ENCODE measurements around the gene AP3B1.

Gene AP3B1

DNA sequence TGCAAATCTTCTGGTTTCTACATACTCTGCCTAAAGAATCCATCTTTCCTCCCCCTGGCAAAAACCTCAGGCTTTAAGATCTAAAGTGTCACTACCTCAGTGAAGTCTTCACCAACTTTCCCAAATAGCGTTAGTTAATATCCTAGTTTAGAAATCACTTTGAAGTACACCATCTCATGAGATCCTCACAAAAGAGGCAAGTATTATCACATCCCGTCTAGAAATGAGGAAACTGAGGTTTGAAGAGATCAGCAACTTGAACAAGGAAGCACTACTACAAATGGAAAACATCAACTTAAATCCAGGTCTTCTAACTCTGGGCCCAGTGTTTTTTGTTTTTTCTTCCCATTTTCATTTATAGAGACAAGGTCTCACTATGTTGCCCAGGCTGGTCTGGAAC lies 4.6 kb downstream of the AP3B1 start:
- no peak for DNase-seq

DNA sequence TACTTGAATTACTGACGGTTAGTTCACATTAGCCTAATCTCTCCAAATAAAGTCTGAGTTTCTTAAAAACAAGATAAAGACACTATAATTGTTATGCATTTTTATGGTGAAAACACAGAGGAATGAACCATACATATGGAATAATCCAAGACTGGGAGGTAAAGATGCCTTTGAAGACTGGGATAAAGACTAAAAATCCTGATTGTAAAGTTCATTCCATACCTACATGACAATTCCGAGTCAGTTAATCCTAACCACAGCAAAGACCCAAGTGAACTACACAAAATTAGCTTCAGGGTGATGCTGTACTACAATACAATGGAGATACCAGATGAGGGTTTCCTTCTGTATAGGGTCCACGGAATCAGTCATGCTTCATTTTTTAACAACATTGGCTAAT lies 6.3 kb downstream of the AP3B1 start:
- DNase-seq: no peak

DNA sequence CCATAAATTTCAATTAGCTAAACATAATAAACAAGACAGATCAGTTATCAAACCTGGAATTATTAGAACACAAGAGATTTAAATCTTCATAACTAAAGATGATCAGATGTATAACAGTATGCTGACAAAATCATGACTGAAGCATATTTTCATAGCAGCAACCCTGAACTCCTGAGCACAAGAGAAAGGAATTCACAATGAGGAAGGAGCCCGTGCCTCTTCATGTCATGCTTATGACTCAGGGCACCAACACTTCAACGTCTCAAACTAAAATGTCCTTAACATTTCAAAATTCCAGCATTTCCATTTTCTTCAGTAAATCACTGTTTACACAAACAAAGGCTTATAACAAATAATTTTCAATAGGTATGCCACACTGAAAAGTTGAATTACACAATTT lies 6.7 kb downstream of the AP3B1 start:
- no peak for DNase-seq

GRCh38 chr5:78287169-78287568 lies 7.3 kb downstream of the AP3B1 start:
- DNase-seq: no peak

- no peak for DNase-seq
These were observed 8.2 kb downstream of the AP3B1 start for GRCh38 chr5:78286290-78286689.

- DNase-seq: no peak
These were observed 10.7 kb downstream of the AP3B1 start for GRCh38 chr5:78283802-78284201.

DNA sequence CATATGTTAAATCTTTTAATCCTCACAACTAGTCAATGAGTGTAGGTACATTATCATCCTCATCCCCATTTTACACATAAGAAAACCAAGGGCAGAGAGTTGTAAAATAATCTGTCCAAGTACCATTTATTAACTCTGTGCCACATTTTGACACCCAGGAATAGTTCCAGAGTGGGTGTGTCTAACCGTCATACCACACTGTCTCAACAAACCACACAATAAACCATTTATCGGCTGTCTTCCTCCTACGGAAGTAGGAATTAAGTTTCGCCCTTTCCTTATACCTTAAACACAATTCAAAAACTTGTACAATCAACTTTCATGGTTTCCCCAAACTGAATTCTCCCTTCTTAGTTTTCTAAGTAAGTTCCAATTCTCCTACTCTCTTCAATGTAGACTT lies 11.4 kb downstream of the AP3B1 start:
- DNase-seq: no peak

DNA sequence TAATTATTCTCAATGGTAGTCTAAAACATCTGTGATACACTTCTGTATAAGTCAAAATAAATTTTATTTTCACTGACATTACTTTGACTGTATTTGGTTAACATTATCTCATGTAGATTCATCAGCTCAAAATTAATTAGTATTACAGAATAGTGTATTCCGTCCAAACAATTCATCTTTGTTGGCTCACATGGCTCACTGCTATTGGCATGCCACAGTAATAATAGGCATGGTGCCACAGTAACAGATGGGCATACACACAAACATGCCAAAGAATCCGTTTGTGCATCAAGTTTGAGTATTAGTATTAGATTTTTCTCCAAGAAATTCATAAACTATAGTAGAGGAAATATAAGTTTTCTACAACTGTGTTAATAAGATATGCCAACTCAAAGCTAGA lies 14.2 kb downstream of the AP3B1 start:
- peak; percentile 76 for DNase-seq

DNA sequence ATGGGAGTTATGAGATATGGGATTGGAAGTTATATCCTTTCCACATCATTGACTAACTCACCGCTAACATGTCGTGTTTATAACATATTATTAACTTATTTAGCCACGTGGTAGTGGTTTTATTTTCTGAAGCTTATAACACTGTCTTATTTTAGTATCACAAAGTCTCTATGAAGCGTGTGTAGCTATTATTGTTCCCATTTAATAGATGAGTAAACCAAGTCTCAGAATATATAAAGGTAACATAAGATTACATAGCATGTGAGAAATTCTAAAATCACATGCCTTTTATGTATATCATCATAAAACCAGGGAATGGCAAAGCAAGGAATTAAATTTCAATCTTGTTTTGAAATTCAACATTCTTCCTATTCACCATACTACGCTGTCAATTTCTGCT lies 15.3 kb downstream of the AP3B1 start:
- no peak for DNase-seq

- DNase-seq: no peak
These were observed 16.8 kb downstream of the AP3B1 start for GRCh38 chr5:78277715-78278114.

DNA sequence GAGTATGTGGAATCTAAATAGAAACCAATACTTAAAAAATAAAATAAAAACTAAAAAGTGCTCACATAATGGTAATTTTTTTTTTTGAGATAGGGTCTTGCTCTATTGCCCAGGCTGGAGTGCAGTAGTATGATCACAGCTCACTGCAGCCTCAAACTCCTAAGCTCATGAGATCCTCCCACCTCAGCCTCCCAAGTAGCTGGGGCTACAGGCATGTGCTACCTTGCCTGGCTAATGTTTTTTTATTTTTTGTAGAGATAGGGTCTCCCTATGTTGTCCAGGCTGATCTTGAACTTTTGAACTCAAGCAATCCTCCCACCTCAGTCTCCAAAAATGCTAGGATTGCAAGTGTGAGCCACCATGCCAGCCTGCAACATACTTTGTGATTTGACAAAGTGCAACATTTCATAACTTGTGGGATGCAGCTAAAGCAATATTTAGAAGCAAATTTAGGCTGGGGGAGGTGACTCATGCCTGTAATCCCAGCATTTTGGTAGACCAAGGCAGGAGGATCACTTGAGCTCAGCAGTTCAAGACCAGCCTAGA lies 18.4 kb downstream of the AP3B1 start:
- no peak for DNase-seq

DNA sequence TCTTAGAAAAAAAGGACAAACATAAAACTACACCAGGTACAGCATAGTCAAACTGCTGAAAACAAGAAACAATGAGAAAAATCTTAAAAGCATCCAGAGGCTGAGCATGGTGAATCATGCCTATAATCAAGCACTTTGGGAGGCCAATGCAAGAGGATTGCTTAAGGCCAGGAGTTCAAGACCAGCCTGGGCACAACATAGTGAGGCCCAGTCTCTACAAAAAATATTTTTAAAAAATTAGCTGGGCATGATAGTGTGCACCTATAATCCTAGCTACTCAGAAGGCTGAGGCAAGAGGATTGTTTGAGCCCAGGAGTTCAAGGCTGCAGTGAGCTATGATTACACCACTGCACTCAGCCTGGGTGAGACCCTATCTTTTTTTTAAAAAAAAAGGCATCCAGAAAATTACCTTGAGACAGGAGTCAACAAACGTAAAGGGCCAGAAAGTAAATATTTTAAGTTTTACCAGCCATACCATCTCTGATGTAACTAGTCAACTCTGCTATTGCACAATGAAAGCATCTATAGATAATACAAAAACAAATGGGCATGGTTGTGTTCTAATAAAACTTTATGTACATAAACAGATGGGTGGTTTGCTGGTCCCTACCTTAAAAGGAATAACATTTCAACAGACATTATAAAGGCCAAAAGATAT lies 19.8 kb downstream of the AP3B1 start:
- no peak for DNase-seq

DNA sequence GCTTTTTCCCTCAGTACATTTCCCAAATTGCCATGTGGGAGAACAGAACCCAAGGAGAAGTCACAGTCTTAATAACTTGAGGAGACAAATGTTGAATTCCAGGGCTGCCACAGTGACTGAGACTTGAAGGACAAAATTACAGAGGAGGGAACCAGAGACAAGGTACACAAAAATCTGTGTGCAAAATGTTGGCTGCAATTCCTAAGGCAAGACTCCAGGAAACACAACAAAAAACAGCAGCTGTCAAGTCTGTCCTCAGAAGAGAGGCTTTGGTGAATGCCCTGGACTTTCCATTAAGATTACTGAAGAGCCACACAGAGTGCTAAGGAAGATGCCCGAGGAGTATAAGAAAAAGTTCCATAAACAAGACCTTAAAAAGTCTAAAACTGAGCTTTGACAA lies 21.1 kb downstream of the AP3B1 start:
- DNase-seq: no peak

DNA sequence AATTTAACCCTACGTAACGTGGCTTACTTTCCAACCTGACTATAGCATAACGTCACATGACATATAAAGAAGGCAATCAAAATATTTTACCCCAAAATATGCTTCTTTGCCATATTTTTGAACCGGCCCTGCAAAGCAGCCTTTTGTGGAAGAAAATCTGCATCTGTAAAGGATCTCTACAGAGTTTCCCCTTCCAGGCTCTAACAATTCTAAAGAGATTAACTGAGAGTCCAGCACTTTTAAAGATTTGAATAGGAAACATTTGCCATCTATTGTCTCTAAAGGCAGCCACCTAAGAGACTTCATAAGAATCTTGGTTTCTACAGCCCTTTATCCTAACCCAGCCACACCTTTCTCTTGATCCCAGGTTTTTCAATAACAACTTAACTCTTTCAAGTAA lies 22.7 kb downstream of the AP3B1 start:
- no peak for DNase-seq

GRCh38 chr5:78269088-78269703 lies 25.3 kb downstream of the AP3B1 start:
- DNase-seq: no peak

DNA sequence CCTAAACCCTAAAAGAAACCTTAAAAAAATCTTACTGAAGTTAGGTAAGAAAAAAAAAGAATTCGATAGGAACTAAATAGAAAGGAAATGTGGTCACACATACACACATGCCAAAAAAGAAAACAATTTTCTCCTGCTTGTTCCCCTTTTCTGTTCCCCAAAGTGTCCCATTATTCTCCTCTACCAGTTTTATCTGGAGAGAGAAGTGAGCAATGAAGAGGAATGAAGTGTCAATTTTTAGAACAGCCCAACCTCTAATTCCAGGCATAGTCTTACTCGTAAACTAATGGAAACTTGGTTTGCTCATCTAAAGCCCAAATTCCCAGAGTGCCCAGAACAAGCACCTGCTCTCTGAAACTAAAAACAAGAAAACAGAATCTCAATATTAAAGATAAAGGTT lies 26.1 kb downstream of the AP3B1 start:
- DNase-seq: no peak

- no peak for DNase-seq
These were observed 29.3 kb downstream of the AP3B1 start for GRCh38 chr5:78265163-78265562.

DNA sequence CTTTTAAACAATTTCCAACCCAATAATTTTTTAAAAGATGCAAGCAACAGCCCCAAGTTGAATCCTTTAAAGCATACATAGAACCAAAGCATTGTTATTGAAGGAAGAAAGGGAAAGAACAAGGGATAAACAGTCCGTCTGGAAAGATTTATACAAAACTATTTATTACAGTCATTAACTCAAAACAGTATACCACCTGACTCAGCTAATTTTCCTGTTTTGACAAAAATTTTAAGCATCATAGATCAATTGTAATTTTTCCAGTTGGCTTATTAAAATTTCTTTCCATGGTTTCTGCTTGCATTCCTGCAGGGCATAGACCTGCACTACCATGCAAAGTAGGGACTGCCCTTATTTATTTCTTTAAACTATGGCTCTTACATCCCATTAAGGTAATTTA lies 29.9 kb downstream of the AP3B1 start:
- no peak for DNase-seq

- DNase-seq: no peak
These were observed 33.7 kb downstream of the AP3B1 start for GRCh38 chr5:78260771-78261170.

DNA sequence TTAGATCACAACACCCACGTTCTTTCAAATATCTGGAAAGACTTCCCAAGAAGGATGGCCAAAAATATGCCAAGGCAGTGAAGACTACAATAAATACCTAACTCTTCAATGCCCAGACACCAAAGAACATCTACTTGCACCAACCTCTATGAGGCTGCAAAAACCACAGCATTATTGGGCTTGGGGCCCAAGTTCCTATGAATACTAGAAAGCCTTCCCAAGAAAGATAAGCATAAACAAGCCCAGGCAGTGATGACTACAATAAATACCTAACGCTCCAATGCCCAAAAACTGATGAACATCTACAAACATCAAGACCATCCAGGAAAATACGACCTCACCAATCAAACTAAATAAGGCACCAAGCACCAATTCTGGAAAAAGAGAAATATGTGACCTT lies 41.3 kb downstream of the AP3B1 start:
- no peak for DNase-seq

DNA sequence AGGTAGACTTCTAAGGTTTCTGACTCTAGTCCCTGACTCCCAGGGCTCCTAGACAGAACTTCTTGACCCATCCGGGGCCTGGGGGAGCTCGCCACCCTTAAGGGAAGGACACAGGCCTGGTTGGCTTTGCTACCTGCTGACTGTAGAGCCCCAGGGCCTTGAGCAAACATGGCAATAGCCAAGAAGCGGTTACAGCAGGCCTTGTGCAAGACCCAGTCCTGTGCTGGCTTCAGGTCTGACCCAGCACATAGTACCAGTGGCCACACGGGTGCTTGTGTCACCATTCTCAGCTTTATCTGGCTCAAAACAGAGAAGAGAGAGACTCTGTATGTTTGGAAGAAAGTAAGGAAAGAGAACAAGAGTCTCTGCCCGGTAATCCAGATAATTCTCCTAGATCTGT lies 41.8 kb downstream of the AP3B1 start:
- DNase-seq: no peak

- no peak for DNase-seq
These were observed 42.7 kb downstream of the AP3B1 start for GRCh38 chr5:78251663-78252284.

DNA sequence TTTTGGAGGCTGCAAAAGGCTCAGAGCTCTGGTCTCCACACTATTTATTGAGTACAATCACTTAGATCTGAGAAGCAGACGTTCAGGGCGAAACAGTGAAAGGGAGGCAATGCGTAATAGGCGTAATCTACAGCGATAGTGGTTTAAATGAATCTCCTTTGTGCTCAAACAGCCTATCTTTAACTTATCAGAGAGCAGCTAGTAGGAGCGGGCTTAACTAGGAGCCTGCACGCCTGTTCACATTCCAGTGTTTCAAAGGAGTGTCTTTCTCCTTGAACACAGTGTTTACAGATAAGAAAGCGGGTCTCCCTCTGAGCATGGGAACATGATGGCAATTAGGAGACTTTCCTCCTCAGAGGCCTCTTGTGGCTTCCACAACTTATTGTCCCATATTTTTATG lies 49.4 kb downstream of the AP3B1 start:
- no peak for DNase-seq

GRCh38 chr5:78243639-78244038 lies 50.9 kb downstream of the AP3B1 start:
- no peak for DNase-seq

GRCh38 chr5:78243091-78243490 lies 51.4 kb downstream of the AP3B1 start:
- DNase-seq: no peak

Measured in NCI-H1694 (cell line).